CD4-positive, alpha-beta T cell (primary cell): Measurements from ENCODE around the gene CDHR1. TPM values are rescaled to one million over a fixed set of nuclear protein-coding genes. Genes with fewer than 3 reads are reported as not detected.
A peak's percentile ranks its signal among the peaks of the same experiment; 100 is the strongest.

Source experiments
- ATAC-seq: fragments of 200-7000 bp; cut with Tn5 transposase; one replicate; pipeline ENCODE4 v1.10.0; 2022; ENCODE audit warnings: mild to moderate bottlenecking; ENCODE audit not compliant: poor library complexity
- CTCF ChIA-PET: fragments of 350-600 bp; sonication (Branson Sonifier 250); formaldehyde crosslinking; loops from one replicate; lab custom pipeline; 2021; ENCODE audit warnings: antibody characterized with exemption, inconsistent platforms; lab: Charles Lee
- POLR2A ChIA-PET: fragments of 350-600 bp; sonication (Branson Sonifier 250); formaldehyde crosslinking; loops from one replicate; lab custom pipeline; 2021; ENCODE audit warnings: antibody characterized with exemption, inconsistent platforms; lab: Charles Lee
- DNase-seq, 14 experiments: peaks; one replicate each; pipeline ENCODE4 v3.0.0-alpha.2; 2013 to 2020; ENCODE audit warnings: mixed read lengths in 2 of 14
- H3K27ac ChIP-seq, 2 donors: one replicate each; pipeline versions ENCODE4 v1.5.1 to v1.7.0; 2013; ENCODE audit warnings: low read length in 2 of 2, low read depth in 1 of 2, mild to moderate bottlenecking in 1 of 2
- H3K27me3 ChIP-seq, 2 experiments: 1 replicate in 1 of 2; 2 replicates in 1 of 2; pipeline versions ENCODE4 v1.6.1 to v1.7.0; 2013; ENCODE audit warnings: low read length in 2 of 2, control low read depth in 1 of 2, mild to moderate bottlenecking in 1 of 2, moderate library complexity in 1 of 2; ENCODE audit not compliant: insufficient read depth in 2 of 2, control insufficient read depth in 1 of 2
- H3K36me3 ChIP-seq: one replicate; pipeline ENCODE4 v1.6.1; 2013; ENCODE audit warnings: low read length, control low read depth; ENCODE audit not compliant: insufficient read depth
- H3K4me1 ChIP-seq: one replicate; pipeline ENCODE4 v1.6.1; 2013; ENCODE audit warnings: low read length, control low read depth; ENCODE audit not compliant: insufficient read depth
- H3K4me3 ChIP-seq: one replicate; pipeline ENCODE4 v1.5.1; 2013; ENCODE audit warnings: mild to moderate bottlenecking, low read length, moderate library complexity
- H3K9me3 ChIP-seq, 2 experiments: 1 replicate in 1 of 2; 2 replicates in 1 of 2; pipeline versions ENCODE4 v1.6.1 to v1.7.0; 2013; ENCODE audit warnings: low read length in 2 of 2, mild to moderate bottlenecking in 2 of 2, control low read depth in 1 of 2, moderate library complexity in 1 of 2; ENCODE audit not compliant: control insufficient read depth in 1 of 2, insufficient read depth in 1 of 2
- H3K27ac Mint-ChIP-seq: one replicate; pipeline ENCODE4 v1.8.0; 2020; ENCODE audit warnings: mixed read lengths
- H3K27me3 Mint-ChIP-seq: one replicate; pipeline ENCODE4 v1.8.0; 2021; ENCODE audit warnings: mixed read lengths
- H3K36me3 Mint-ChIP-seq: one replicate; pipeline ENCODE4 v1.8.0; 2021; ENCODE audit warnings: low read depth, mixed read lengths
- H3K4me1 Mint-ChIP-seq: one replicate; pipeline ENCODE4 v1.8.0; 2021; ENCODE audit warnings: low read depth, mixed read lengths
- H3K4me3 Mint-ChIP-seq: one replicate; pipeline ENCODE4 v1.8.0; 2020; ENCODE audit warnings: mild to moderate bottlenecking, mixed read lengths
- H3K9me3 Mint-ChIP-seq: one replicate; pipeline ENCODE4 v1.8.0; 2020; ENCODE audit warnings: mixed read lengths
- intact Hi-C, 2 experiments: fragments of 100-400 bp; cut with DNase I in 1 of 2; cut with micrococcal nuclease in 1 of 2; formaldehyde crosslinking; loops; one replicate each; pipeline versions ENCODE4 v1.15.1 to v1.9.0; 2023 to 2025; cut with DNase I, micrococcal nuclease
- total RNA-seq, 174 experiments: library from RNA in 2 of 174; stranded (reverse) in 2 of 174; gene quantifications; one replicate each; pipeline ENCODE4 v1.2.3 and lab custom pipeline; 2021 to 2026
- TF ChIP-seq, protein P1 (sequence below): fragments of 200-600 bp; IDR thresholded peaks from one replicate; pipeline ENCODE4 v1.8.0; 2022; ENCODE audit warnings: antibody characterized with exemption, mild to moderate bottlenecking

The CDHR1 gene
- total RNA-seq, 2 experiments from 2014 or later = 0.74 to 0.92 TPM

DNA sequence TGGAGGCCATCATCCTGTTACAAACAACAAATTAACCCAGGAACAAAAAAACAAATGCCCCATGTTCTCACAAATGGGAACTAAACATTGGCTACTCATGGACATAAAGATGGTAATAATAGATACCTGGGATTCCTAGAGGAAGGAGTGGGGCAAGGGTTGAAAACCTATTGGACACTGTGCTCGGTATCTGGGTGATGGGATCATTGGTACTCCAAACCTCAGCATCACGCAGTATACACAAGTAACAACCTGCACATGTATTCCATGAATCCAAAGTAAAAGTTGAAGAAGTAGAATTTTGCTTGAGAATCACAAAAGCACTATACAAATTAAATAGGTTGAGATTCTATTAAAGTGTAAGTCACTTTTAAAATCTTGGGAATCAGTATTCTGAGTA lies 38.3 kb upstream of the CDHR1 start:
- Histone ChIP-seq H3K36me3 (peaks cover 42% of the 10 kb centered on the region), H3K9me3 (no peaks in the 10 kb centered on the region), H3K4me1 (peaks cover 3% of the 10 kb centered on the region), H3K27ac (no peak overlapping the region), H3K4me3 (no peak overlapping the region), H3K27me3 (no peaks in the 10 kb centered on the region)
- ATAC-seq (no peak), DNase-seq (no peak)
- intact Hi-C loops = loop anchor here in 1 of 2 experiments (10.0 kb wide), 1 partner anchor 379 kb away; no protein-coding TSS in a partner anchor
- peaks cover 41% of the 10 kb centered on the region for H3K36me3 Mint-ChIP-seq
- no peaks in the 10 kb centered on the region for H3K9me3 Mint-ChIP-seq
- no peaks in the 10 kb centered on the region for H3K27me3 Mint-ChIP-seq
- H3K4me3 Mint-ChIP-seq = no peak overlapping the region
- CTCF ChIA-PET = interaction anchor here (0.8 kb wide), 1 partner anchor 11 kb away, joined by 3 read pairs; no protein-coding TSS in a partner anchor
- H3K4me1 Mint-ChIP-seq = peaks cover 19% of the 10 kb centered on the region
- H3K27ac Mint-ChIP-seq = no peak overlapping the region
- TF ChIP-seq, protein P1, sequence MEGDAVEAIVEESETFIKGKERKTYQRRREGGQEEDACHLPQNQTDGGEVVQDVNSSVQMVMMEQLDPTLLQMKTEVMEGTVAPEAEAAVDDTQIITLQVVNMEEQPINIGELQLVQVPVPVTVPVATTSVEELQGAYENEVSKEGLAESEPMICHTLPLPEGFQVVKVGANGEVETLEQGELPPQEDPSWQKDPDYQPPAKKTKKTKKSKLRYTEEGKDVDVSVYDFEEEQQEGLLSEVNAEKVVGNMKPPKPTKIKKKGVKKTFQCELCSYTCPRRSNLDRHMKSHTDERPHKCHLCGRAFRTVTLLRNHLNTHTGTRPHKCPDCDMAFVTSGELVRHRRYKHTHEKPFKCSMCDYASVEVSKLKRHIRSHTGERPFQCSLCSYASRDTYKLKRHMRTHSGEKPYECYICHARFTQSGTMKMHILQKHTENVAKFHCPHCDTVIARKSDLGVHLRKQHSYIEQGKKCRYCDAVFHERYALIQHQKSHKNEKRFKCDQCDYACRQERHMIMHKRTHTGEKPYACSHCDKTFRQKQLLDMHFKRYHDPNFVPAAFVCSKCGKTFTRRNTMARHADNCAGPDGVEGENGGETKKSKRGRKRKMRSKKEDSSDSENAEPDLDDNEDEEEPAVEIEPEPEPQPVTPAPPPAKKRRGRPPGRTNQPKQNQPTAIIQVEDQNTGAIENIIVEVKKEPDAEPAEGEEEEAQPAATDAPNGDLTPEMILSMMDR = no peak
- POLR2A ChIA-PET = interaction anchor here (1.3 kb wide), 1 partner anchor 8 kb away, joined by 3 read pairs; no protein-coding TSS in a partner anchor

DNA sequence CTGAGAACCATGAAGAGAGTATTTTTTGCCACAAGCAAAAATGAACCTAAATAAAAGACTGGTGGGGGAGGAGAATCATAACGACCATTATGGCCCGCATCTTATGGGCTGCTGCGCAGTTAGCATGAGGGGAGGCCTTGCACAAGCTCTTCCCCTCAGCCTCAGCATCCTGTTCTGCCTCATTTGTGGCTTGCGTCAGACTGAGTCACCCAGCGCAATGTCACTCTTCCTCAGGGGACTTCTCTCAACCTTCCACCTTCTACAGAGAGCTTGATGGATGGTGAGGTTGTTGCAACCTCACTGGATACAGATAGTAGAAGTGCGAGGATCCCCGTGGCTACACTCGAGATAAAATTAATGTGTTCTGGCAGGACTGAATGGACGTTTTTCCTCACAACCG lies 37.6 kb upstream of the CDHR1 start:
- DNase-seq (peak in 5 of 14 experiments; percentile 22 to 69 (median 53)), ATAC-seq (peak; percentile 86)
- Histone ChIP-seq H3K4me3 (no peak overlapping the region), H3K9me3 (no peaks in the 10 kb centered on the region), H3K4me1 (peaks cover 3% of the 10 kb centered on the region), H3K27me3 (no peaks in the 10 kb centered on the region), H3K36me3 (peaks cover 35% of the 10 kb centered on the region), H3K27ac (no peak overlapping the region)
- POLR2A ChIA-PET = interaction anchor here (0.8 to 1.3 kb wide), 2 partner anchors 9 to 21 kb away, joined by 3 read pairs; no protein-coding TSS in a partner anchor
- H3K27me3 Mint-ChIP-seq = no peaks in the 10 kb centered on the region
- peak overlapping the region; percentile 79 for H3K27ac Mint-ChIP-seq
- no peak overlapping the region for H3K4me3 Mint-ChIP-seq
- TF ChIP-seq, protein P1 = no peak
- no peaks in the 10 kb centered on the region for H3K9me3 Mint-ChIP-seq
- H3K4me1 Mint-ChIP-seq = peaks cover 19% of the 10 kb centered on the region
- CTCF ChIA-PET = interaction anchor here (0.8 to 1.4 kb wide), 2 partner anchors 9 to 11 kb away, joined by 3 to 4 read pairs; no protein-coding TSS in a partner anchor
- intact Hi-C loops = loop anchor here in 1 of 2 experiments (10.0 kb wide), 1 partner anchor 378 kb away; no protein-coding TSS in a partner anchor
- H3K36me3 Mint-ChIP-seq = peaks cover 38% of the 10 kb centered on the region

DNA sequence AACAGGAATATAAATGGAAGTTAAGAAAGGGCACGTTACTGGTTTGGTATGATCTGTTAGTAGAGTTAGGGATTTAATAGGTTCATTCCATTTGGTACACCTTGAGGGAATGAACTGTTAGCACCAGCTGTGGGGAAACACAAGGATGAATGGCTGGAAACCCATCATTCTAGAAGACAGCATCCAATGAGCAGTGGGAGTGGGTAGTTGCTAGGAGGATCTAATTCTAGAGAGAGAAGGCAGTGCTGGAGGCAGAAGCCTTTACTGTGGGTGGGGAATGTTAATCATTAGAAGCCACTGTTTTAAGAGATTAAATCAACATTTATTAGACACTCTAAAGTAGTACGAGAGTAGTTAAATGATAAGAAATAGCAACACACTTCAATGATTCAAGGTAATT lies 36.3 kb upstream of the CDHR1 start:
- H3K4me1 ChIP-seq = peaks cover 3% of the 10 kb centered on the region
- H3K36me3 ChIP-seq = peaks cover 22% of the 10 kb centered on the region
- Mint-ChIP-seq H3K27me3 (no peaks in the 10 kb centered on the region), H3K4me3 (no peak overlapping the region), H3K4me1 (peaks cover 19% of the 10 kb centered on the region), H3K9me3 (no peaks in the 10 kb centered on the region), H3K36me3 (peaks cover 27% of the 10 kb centered on the region), H3K27ac (no peak overlapping the region)
- CTCF ChIA-PET = no interaction called here
- no peak overlapping the region for H3K27ac ChIP-seq
- no peaks in the 10 kb centered on the region for H3K9me3 ChIP-seq
- H3K27me3 ChIP-seq = no peaks in the 10 kb centered on the region
- POLR2A ChIA-PET = no interaction called here
- ATAC-seq (no peak), DNase-seq (no peak)
- TF ChIP-seq, protein P1 = no peak
- H3K4me3 ChIP-seq = no peak overlapping the region
- intact Hi-C loops = loop anchor here in 1 of 2 experiments (10.0 kb wide), 1 partner anchor 377 kb away; no protein-coding TSS in a partner anchor
